Measurements from ENCODE around the gene AHDC1. TPM values are rescaled to one million over a fixed set of nuclear protein-coding genes. Genes with fewer than 3 reads are reported as not detected.
A peak's percentile ranks its signal among the peaks of the same experiment; 100 is the strongest.

Gene AHDC1
- total and polyA plus RNA-seq, 2 of the 13 experiments (the other 11 are each of a cell fraction or from before 2014, with no cell fraction given) = 1.0 to 2.7 TPM

DNA sequence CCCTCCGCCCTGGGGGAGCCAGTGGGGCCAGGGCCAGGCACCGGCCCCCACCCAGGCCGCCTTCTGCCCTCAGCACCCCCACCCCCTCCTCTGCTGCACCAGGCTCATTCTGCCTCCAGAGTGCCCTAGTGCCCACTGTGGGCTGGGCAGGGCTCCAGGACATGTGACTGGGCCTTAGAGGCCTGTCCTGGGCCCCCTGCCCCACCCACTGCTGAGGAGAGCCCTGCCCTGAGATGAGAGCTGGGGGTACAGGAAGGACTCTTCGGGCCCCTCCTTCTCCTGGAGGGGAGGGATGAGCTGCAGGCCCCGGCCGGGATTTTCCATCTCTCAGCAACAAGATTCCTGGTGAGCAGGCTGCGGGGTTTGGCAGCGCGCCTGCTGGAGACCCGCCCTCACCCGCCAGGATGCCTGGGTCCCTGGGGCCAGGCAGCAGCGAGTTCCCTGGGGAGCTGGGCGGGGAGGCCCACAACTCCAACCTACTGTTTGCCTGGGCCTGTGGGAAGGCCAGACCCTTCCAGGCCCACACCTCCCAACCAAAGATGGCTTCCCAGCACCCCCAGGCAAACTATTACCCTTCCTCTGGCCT is 14.0 kb downstream of the AHDC1 start:
- no peak overlapping the region for H3K9ac ChIP-seq (ENCODE audit: insufficient read depth, low read depth, low read length)
- peaks cover 67% of the 10 kb centered on the region for H3K4me1 ChIP-seq (ENCODE audit: insufficient read depth, low read length)
- no peak overlapping the region for H3K4me3 ChIP-seq (replicated peaks in 1 of 3; ENCODE audit: insufficient read depth in 1 of 3, low read depth in 2 of 3, low read length in 3 of 3)
- DNase-seq (ENCODE audit: low spot score) (no peak), ATAC-seq (no peak), FAIRE-seq (no peak)
- TF ChIP-seq POLR2A (IDR thresholded peaks at IDR 0.05; ENCODE audit: insufficient read depth in 1 of 2, low read depth in 2 of 2, low read length in 2 of 2) (no peak), ZBTB38 (CRISPR knock-in tag; IDR thresholded peaks at IDR 0.05) (peak; percentile 92), NFYB (CRISPR knock-in tag; IDR thresholded peaks at IDR 0.05) (no peak), BCL6 (CRISPR knock-in tag; IDR thresholded peaks at IDR 0.05) (peak; percentile 75), RFX5 (IDR thresholded peaks at IDR 0.05; ENCODE audit: low read depth, low read length) (no peak), ZFY (CRISPR knock-in tag; IDR thresholded peaks at IDR 0.05) (0 out of 2 replicates have a peak, but pooled peaks have one; percentile 13), SRSF1 (optimal IDR thresholded peaks at IDR 0.05; ENCODE audit: low read depth, low read length) (no peak), ZNF230 (CRISPR knock-in tag; IDR thresholded peaks at IDR 0.05) (no peak), ZNF256 (CRISPR knock-in tag; conservative IDR thresholded peaks at IDR 0.05) (no peak), ZNF788 (CRISPR knock-in tag; IDR thresholded peaks at IDR 0.05; ENCODE audit: borderline replicate concordance) (no peak)
- TF ChIP-seq, protein P1, sequence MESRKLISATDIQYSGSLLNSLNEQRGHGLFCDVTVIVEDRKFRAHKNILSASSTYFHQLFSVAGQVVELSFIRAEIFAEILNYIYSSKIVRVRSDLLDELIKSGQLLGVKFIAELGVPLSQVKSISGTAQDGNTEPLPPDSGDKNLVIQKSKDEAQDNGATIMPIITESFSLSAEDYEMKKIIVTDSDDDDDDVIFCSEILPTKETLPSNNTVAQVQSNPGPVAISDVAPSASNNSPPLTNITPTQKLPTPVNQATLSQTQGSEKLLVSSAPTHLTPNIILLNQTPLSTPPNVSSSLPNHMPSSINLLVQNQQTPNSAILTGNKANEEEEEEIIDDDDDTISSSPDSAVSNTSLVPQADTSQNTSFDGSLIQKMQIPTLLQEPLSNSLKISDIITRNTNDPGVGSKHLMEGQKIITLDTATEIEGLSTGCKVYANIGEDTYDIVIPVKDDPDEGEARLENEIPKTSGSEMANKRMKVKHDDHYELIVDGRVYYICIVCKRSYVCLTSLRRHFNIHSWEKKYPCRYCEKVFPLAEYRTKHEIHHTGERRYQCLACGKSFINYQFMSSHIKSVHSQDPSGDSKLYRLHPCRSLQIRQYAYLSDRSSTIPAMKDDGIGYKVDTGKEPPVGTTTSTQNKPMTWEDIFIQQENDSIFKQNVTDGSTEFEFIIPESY (CRISPR knock-in tag; IDR thresholded peaks at IDR 0.05) = peak; percentile 99
- TF ChIP-seq, protein P2, sequence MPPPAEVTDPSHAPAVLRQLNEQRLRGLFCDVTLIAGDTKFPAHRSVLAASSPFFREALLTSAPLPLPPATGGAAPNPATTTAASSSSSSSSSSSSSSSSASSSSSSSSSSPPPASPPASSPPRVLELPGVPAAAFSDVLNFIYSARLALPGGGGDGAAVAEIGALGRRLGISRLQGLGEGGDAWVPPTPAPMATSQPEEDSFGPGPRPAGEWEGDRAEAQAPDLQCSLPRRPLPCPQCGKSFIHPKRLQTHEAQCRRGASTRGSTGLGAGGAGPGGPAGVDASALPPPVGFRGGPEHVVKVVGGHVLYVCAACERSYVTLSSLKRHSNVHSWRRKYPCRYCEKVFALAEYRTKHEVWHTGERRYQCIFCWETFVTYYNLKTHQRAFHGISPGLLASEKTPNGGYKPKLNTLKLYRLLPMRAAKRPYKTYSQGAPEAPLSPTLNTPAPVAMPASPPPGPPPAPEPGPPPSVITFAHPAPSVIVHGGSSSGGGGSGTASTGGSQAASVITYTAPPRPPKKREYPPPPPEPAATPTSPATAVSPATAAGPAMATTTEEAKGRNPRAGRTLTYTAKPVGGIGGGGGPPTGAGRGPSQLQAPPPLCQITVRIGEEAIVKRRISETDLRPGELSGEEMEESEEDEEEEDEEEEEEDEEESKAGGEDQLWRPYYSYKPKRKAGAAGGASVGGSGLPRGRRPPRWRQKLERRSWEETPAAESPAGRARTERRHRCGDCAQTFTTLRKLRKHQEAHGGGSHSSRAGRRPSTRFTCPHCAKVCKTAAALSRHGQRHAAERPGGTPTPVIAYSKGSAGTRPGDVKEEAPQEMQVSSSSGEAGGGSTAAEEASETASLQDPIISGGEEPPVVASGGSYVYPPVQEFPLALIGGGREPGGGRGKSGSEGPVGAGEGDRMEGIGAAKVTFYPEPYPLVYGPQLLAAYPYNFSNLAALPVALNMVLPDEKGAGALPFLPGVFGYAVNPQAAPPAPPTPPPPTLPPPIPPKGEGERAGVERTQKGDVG (CRISPR knock-in tag; IDR thresholded peaks at IDR 0.05; ENCODE audit: borderline replicate concordance) = peak; percentile 66; the same call in 1 of the 2 replicates
- H3K4me2 ChIP-seq (ENCODE audit: low read depth, low read length) = no peak overlapping the region
- in situ Hi-C loops (cut with HindIII; ENCODE audit: extremely low pct_ligation_motif_present, low pct_unique_long_range_greater_than_20kb) = no loop called here
- CTCF ChIA-PET (ENCODE audit: low intra/inter-chr PET ratio, low total read pairs) = no interaction called here
- 92% methylated on average over 7 of the region's 13 CpGs for WGBS (ENCODE audit: low lambda C conversion rate)
- H3K36me3 ChIP-seq (replicated peaks in 1 of 2; ENCODE audit: control insufficient read depth in 1 of 2, insufficient read depth in 2 of 2, low read length in 2 of 2) = peaks cover 0 to 2% of the 10 kb centered on the region in 2 experiments; a peak in 1 of 5 replicates
- H2AFZ ChIP-seq (ENCODE audit: low read length) = no peak overlapping the region
- no peaks in the 10 kb centered on the region for H3K9me3 ChIP-seq (ENCODE audit: low read length)
- no peak overlapping the region for H3K27ac ChIP-seq (ENCODE audit: extremely low read length, insufficient read depth, low read length)
- H3K79me2 ChIP-seq (ENCODE audit: insufficient read depth, low read length) = peaks cover 6% of the 10 kb centered on the region
- BruUV-seq (replicated peaks) = no TSS peak
- POLR2A ChIA-PET = interaction anchor here (0.7 to 2.0 kb wide), 3 partner anchors 12 to 26 kb away, joined by 3 to 8 read pairs (median 5); no protein-coding TSS in a partner anchor
- intact Hi-C loops (cut with micrococcal nuclease; ENCODE audit: unreplicated experiment) = no loop called here
- no peaks in the 10 kb centered on the region for H3K27me3 ChIP-seq (ENCODE audit: control insufficient read depth in 1 of 2, insufficient read depth in 2 of 2, low read length in 2 of 2)
- H4K20me1 ChIP-seq (ENCODE audit: insufficient read depth, low read length) = 0 out of 2 replicates have a peak, but pooled peaks cover 15% of the 10 kb centered on the region

Measured in HepG2 (cell line).